ENCODE data around the gene TRIM63.

Gene TRIM63

DNA sequence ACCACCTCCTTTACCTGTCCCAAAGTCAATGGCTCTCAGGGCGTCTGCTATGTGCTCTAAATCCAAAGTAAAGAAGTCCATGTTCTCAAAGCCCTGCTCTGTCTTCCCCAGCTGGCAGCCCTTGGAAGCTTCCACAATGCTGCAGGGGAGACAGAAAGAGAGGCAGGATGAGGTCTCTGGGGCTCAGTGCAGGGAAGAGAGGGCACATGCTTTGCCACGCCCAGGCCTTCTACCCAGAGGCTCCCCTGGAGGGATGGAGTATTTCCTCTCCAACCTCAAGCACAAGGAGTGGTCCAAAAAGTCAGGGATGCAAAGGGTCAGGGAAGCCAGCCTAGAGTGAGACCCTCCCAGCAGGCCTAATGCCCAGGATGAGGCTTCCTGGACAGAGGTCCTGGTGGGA, 10.2 kb downstream of the TRIM63 start:
- DNase-seq (ENCODE audit: low spot score) = no peak

DNA sequence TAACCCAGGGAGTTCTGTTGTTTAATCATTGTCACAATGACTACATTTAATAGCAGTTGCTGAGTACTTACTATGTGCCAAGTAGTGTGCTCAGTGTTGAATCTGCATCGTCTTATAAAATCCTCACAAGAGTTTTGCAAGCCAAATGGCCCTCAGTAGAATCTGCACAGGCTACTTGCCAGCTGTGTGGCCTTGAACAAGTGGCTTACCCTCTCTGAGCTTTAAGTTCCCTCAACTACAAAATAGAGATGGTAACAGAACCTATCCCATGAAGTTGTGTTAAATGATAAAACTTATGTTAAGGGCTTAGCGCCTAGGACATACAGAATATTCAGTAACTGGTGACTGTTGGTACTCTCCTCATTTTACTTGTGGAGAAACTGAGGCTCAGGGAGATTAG, 12.4 kb downstream of the TRIM63 start:
- no peak for DNase-seq (ENCODE audit: low spot score)

GRCh38 chr1:26053718-26054560, 13.5 kb downstream of the TRIM63 start:
- no peak for DNase-seq (ENCODE audit: low spot score)

- DNase-seq (ENCODE audit: low spot score) = no peak
Measured at GRCh38 chr1:26050248-26050640, 17.2 kb downstream of the TRIM63 start.

DNA sequence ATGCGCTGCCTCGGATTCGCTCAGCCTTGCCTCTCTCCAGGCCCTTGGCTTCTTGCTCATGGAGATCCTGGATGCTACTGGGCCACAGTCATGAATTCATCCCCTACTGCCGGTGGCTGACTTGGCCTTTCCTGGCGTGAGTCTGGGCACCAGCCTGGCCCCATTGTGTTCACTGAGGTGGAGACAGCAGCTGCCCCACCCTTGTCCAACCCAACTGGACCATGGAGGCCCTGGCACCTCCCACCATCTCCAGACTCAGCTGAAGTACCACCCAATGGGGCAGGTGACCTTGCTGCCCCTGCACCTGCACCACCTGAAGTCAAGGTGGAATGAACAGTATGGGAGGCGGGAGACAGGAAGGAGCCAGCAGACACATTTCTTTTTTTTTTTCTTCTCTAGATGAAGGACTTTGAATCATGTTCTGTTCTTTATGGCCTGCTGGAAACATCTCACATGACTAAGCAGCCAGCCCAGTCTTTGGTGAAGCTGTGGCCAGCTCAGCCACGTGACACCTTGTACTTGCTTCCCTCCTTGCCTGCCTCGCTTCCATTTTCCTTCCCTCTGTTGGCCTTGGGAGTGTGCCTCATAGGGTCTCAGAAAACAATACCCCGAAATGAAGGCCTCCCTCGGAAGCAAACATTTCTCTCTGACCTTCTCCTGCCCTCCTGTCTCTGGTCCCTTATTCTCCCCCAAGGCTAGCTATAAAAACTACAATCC, 17.7 kb downstream of the TRIM63 start:
- no peak for DNase-seq (ENCODE audit: low spot score)

- no peak for DNase-seq (ENCODE audit: low spot score)
Measured at GRCh38 chr1:26047278-26047874, 20.1 kb downstream of the TRIM63 start.

DNA sequence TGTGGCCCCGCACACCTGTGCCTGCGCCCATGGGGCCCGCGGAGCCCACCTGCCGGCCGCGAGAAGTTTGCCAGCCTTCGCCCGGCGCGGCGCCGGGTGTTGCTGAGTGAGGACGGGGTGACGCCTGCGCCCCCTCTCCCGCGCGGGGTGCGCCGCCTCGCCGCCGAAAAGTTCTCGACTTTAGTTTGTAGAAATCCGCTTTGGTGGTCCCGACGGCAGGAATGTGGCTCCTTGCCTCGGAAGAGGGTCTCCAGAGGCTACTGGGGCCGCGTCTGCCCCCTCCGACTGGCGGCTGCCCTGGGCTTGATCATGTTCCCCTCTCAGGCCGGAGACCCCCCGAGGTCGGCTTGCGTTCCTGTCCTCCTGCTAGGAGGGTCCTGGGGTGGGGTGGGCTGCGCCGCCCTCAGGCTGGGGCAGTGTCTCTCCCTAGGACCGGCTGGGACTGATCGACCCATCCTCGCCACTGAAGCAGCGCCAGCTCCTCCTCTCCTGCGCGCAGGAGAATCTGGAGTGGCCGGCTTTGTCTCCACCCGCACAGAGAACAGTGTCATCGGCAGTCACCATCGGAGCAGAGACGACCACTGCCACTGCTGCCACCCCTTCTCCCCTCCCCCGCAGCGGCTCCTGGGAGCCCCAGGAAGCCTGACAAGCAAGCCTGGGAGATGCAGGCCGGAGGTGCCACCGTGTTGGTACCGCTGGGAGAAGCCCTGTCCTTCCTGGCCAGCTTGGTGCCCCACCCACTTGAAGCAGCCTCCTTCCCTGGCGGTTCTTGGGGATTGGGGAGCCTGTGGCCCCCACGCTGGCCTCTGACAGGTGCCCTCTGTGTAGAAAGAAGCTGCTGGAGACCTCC, 21.0 kb downstream of the TRIM63 start:
- no peak for DNase-seq (ENCODE audit: low spot score)

- no peak for DNase-seq (ENCODE audit: low spot score)
Measured at GRCh38 chr1:26045722-26046245, 21.6 kb downstream of the TRIM63 start, which contains the start of gene SLC30A2. Gene SLC30A2, minus strand, starts transcription at chr1:26046118. Its CDS starts 222 bp downstream, at chr1:26045896.

GRCh38 chr1:26044971-26045721, 22.3 kb downstream of the TRIM63 start:
- DNase-seq (ENCODE audit: low spot score) = no peak

DNA sequence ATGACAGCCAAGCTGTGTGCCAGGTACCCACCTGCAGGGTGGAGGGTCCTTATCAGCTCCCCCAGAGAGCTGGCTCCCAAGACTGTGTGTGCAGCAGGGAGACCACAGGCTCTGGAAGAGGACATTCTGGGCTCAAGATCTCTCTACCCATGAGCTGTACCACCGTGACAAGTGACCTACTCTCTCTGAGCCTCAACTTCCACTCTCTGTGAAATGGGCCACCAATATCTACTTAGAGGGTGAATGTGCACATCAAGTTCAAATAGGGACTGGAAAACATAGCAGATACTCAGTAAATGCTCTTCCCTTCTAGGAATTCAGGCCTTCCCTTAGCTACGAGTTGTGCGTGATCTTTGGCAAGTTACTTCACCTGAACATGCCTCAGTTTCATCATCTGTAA, 23.0 kb downstream of the TRIM63 start:
- no peak for DNase-seq (ENCODE audit: low spot score)

GRCh38 chr1:26043765-26044164, 23.7 kb downstream of the TRIM63 start:
- DNase-seq (ENCODE audit: low spot score) = no peak

GRCh38 chr1:26041978-26042377, 25.5 kb downstream of the TRIM63 start:
- DNase-seq (ENCODE audit: low spot score) = no peak

- DNase-seq (ENCODE audit: low spot score) = no peak
Measured at GRCh38 chr1:26041401-26041800, 26.0 kb downstream of the TRIM63 start.

GRCh38 chr1:26038904-26039303, 28.5 kb downstream of the TRIM63 start:
- no peak for DNase-seq (ENCODE audit: low spot score)

DNA sequence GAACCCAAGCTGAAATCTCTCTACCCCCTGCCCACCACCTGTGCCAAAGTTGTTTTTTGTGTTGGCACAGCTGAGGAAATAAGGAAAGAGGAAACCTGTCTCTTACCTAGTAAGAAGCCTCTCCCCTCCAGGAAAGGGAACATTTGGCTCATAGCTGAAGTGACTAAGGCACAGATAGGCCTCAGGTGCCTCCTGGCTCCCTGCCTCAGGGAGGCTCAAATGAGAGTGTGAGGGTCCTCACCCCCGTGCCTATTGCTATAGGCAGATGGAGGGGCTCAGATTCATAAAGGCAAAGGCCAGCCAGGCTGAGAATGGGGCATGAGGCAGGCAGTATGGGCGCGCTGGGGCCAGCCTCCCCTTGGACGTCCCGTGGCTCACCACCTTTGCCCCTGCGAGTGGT, 29.0 kb downstream of the TRIM63 start:
- no peak for DNase-seq (ENCODE audit: low spot score)

GRCh38 chr1:26037904-26038303, 29.5 kb downstream of the TRIM63 start:
- DNase-seq (ENCODE audit: low spot score) = no peak

- no peak for DNase-seq (ENCODE audit: low spot score)
Measured at GRCh38 chr1:26036756-26037281, 30.6 kb downstream of the TRIM63 start.

DNA sequence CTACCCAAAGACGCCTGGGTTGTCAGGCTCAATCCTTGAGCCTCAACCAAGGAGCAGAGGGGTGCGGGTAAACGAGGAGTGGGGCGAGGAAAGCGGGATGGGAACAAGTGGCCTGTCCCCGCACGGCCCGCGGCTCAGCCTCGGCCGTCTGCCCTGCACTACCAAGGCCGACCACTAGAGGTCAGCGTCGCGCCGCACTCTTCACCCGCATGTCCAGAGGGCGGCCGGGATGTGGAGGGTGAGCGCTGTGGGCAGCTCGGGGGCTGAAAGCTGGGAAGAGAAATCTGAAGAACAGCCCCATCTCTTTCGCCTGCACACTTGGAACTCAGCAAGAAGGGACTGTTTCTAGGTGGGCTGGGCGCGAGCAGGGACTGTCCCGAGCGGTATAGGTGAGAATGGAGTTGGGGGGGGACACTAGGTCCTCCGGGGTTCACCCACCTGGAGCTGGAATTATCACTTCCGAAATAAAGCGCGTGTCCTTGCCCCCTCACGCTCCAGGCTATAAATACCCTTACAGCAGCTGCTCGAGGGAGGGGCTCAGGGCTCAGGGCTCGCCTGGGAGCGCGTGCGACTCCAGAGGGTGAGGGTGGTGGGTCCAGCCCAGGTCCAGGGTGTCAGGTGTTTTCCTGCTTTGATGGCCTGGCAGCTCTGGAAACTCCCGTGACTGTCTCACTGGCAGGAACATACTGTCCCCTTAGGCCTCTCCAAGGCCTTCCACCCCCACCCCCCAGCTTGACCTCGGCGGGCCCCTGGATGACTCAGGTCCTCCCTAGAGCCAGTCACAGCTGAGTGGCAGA, 31.3 kb downstream of the TRIM63 start:
- peak; percentile 75 for DNase-seq (ENCODE audit: low spot score)

DNA sequence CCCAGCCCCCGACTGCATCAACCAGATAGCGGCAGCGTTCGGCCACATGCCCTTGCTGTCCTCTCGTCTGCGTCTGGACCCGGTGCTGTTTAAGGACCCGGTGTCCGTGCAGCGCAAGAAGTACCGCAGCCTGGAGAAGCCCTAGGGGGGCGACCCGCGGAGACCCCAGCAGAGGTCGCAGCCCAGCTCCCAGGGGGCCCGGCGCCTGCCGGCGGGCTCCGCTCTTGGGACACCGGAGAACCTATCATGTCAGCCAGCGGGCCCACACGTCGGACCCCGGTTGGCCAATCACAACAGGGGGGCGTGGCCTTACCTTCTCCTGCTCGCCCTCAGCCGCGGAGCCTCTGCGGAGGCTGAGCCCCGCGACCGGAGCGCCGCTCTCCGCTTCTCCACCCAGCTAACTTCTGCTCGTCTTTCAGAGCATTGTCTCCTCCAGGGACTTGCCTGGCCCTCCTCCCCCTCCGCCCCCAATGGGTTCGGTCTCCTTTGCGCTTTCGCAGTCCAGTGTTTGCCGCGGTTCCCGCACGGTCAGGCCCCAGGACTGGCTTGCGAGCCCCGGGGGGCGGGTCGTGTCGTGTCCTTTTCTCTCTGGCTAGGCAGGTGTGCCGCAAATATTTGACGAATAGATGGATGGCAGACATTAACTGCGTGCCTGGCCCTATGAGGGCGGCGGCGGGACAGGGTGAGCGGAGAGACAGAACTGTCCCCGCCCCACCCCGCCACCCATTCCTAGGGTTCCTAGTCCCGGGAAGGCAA, 32.0 kb downstream of the TRIM63 start:
- peak; percentile 79 for DNase-seq (ENCODE audit: low spot score)

All from kidney capillary endothelial cell (primary cell).